ENCODE measurements around the gene PDE11A. TPM values are rescaled to one million over a fixed set of nuclear protein-coding genes. Genes with fewer than 3 reads are reported as not detected.

Gene PDE11A
- total RNA-seq, 1 donor from 2014 or later = 1.2 TPM

DNA sequence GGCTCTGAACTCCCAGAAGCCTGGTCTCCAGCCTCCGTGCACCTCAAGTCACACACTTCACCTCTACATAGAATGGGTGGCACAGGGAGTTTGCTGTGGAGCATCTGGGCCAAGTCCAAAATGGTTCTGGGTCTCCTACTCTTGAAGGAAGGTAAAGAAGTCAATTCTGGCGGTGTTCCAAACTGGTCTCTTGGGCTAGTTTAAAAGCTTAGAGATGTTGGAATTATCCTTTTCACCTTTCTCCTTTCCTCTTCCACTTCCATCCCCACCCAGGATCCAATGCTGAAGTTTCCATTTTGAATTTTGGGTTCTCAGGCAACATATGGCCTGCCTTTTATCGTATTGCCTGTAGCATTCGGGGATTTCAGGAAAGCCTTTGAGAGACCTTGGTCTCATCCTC is 325.2 kb downstream of the PDE11A start:
- no peak for DNase-seq (ENCODE audit: low read depth)
- TF ChIP-seq, protein P1, sequence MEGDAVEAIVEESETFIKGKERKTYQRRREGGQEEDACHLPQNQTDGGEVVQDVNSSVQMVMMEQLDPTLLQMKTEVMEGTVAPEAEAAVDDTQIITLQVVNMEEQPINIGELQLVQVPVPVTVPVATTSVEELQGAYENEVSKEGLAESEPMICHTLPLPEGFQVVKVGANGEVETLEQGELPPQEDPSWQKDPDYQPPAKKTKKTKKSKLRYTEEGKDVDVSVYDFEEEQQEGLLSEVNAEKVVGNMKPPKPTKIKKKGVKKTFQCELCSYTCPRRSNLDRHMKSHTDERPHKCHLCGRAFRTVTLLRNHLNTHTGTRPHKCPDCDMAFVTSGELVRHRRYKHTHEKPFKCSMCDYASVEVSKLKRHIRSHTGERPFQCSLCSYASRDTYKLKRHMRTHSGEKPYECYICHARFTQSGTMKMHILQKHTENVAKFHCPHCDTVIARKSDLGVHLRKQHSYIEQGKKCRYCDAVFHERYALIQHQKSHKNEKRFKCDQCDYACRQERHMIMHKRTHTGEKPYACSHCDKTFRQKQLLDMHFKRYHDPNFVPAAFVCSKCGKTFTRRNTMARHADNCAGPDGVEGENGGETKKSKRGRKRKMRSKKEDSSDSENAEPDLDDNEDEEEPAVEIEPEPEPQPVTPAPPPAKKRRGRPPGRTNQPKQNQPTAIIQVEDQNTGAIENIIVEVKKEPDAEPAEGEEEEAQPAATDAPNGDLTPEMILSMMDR (conservative IDR thresholded peaks at IDR 0.05; ENCODE audit: low read depth, low read length) = no peak
- H3K4me3 ChIP-seq (ENCODE audit: low read depth, low read length) = no peak overlapping the region

DNA sequence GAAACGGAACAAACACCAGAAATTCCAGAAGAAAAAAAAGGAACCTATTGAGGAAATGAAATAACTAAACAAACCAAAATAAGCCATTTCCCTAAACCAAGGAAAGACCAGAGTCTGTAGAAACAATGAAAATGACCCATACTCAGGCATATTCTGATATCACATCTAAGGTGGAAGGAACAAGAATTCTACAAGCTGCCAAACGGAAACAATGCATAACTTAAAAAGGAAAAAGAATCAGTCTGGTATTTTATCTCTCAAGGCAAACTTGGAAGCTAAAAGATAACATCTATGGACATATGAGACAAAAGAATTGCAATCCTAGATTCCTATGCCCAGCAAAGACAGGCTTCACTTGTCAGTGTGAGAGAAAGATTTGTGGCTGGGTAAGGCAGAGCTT is 326.2 kb downstream of the PDE11A start:
- no peak overlapping the region for H3K4me3 ChIP-seq (ENCODE audit: low read depth, low read length)
- TF ChIP-seq, protein P1 (conservative IDR thresholded peaks at IDR 0.05; ENCODE audit: low read depth, low read length) = no peak
- no peak for DNase-seq (ENCODE audit: low read depth)

GRCh38 chr2:177745531-177745930 is 327.0 kb downstream of the PDE11A start:
- DNase-seq (ENCODE audit: low read depth) = no peak
- TF ChIP-seq, protein P1 (conservative IDR thresholded peaks at IDR 0.05; ENCODE audit: low read depth, low read length) = no peak
- H3K4me3 ChIP-seq (ENCODE audit: low read depth, low read length) = no peak overlapping the region

GRCh38 chr2:177742851-177743250 is 329.7 kb downstream of the PDE11A start:
- no peak for DNase-seq (ENCODE audit: low read depth)
- H3K4me3 ChIP-seq (ENCODE audit: low read depth, low read length) = no peak overlapping the region
- TF ChIP-seq, protein P1 (conservative IDR thresholded peaks at IDR 0.05; ENCODE audit: low read depth, low read length) = no peak

DNA sequence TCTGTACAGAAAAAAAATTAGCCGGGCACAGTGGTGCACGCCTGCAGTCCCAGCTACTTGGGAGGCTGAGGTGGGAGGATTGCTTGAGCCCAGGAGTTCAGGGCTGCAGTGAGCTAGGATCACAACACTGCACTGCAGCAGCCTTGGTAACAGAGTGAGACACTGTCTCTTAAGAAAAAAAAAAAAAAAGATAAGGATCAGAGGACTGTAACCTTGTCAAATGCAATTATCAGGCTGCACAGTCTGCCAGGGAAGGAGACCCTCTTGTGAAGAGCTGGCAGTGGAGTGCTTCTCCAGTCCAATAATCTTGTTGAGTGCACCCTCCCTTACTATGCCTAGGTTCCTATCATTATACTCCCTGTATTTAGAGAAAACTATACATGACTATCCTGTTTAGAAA is 330.7 kb downstream of the PDE11A start:
- DNase-seq (ENCODE audit: low read depth) = no peak
- TF ChIP-seq, protein P1 (conservative IDR thresholded peaks at IDR 0.05; ENCODE audit: low read depth, low read length) = no peak
- no peak overlapping the region for H3K4me3 ChIP-seq (ENCODE audit: low read depth, low read length)

- TF ChIP-seq, protein P1 (conservative IDR thresholded peaks at IDR 0.05; ENCODE audit: low read depth, low read length) = no peak
These were observed 331.9 kb downstream of the PDE11A start for GRCh38 chr2:177740700-177741099.

DNA sequence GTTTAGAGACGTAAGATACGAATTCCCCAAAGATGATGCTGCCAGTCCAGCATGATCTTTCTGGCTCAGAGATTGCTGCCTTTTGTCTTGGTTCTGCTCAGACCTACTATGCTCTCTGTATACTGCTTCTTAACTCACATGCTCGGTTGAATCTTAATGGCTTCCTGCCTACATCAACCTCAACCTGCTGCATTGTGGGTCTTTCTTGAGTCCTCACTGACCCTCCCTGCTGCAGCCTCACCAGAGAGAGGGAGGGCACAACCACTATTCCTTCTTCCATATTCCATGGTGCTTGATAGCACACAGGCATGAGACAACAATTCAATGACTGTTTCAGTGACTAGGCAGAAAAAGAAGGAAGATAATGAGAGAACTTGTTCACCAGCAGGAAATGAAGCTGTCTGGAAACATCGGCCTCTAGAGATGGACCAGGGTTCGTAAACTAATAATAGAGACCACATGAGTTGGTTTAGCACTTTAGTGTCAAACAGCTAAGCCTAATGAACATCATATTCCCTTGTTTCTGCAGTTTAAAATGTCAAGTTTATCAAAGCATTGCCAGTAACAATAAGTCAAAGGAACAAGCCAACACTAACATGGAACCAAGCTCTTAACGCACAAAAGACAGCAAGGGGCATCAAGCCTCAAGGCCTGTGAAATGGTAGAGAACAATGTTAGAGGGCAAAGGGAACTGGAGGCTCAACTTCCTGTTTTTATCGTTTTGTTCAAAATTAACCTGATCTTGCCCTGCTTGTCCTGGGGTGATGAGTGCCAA is 333.9 kb downstream of the PDE11A start:
- no peak for DNase-seq (ENCODE audit: low read depth)
- H3K4me3 ChIP-seq (ENCODE audit: low read depth, low read length) = no peak overlapping the region
- TF ChIP-seq, protein P1 (conservative IDR thresholded peaks at IDR 0.05; ENCODE audit: low read depth, low read length) = no peak

More at GRCh38 chr2:177740700-177741099, 331.9 kb downstream of the PDE11A start:
- no peak for DNase-seq (ENCODE audit: low read depth)
- H3K4me3 ChIP-seq (ENCODE audit: low read depth, low read length) = no peak overlapping the region

Measured in epithelial cell of proximal tubule (primary cell).